Islet of Langerhans (tissue), 1 donor: ENCODE measurements around the gene CAMTA1.

Experiments
- FAIRE-seq: peaks from one replicate; lab custom pipeline; 2011; peaks lifted over from hg19 to GRCh38; lab: Jason Lieb, UNC

The CAMTA1 gene

DNA sequence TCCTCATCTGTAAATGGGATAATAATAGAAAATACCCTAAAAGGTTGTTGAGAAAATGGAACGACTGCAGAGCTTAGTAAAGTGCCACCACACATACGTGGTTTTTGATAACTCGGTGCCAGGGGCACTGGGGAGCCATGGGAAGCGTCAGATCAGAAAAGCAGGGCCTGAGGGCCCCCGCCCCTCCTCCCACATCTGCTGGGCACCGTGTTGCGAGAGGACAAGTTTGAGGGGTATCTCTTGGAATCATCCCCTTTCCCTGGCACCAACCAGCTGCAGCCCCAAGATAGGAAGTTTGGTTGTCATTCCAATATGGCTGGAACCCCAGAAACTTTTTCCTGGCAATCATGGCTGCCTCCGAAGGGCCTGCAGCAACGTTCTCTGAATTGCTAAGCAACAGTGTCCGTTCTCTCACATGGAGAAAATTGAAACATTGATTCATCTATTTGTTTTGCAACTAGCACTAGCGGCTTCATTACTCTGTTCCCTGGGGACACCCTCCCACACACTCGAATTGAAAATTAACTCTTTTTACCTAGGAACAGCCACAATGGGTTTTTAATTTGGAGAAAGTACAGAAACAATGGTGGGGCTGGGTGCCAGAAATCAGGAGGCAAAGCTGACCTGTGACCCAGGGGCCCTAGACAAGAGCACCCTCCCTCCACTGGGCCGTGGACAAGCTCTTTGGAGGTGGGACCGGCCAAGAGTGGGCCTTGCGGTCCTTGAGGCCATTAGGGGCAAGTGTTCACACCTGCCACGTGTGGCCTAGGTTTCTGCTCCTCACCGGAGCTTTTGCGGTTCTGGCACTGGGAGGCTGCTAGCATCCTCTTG is 795.9 kb downstream of the CAMTA1 start:
- peak; percentile 93 for FAIRE-seq

DNA sequence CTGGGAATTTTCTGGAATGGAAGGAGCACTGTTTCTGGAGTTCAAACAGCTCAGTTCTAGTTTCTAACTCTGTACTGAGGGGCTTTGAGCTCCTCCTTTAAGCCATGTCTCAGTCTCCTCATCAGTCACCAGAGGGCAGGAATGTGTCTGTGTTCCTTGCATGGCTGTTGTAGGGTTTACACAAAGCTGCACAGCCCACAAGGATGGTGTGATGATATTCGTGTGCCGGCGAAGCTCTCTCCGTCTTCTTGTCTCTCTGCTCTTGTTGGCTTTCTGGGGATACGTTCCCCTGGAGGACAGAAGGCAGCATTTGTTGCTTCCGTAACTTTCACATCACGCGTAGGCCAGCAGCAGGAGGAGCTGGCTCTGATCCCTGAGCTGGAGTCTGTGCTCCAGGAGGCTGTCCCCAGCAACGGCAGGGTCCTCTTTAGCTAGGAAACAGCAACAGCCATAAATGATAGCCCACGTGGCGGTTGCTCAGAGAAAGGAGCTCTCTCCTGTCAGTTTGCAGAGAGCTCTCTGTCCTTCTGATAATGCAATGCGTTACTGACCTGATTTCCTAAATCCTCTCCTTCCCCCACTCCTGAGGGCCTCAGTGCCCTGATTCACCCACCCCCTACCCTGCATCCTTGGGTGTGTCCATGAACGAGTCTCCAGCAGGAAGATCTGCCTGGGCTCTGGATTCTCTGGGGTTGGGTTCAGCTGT is 796.7 kb downstream of the CAMTA1 start:
- peak; percentile 82 for FAIRE-seq

DNA sequence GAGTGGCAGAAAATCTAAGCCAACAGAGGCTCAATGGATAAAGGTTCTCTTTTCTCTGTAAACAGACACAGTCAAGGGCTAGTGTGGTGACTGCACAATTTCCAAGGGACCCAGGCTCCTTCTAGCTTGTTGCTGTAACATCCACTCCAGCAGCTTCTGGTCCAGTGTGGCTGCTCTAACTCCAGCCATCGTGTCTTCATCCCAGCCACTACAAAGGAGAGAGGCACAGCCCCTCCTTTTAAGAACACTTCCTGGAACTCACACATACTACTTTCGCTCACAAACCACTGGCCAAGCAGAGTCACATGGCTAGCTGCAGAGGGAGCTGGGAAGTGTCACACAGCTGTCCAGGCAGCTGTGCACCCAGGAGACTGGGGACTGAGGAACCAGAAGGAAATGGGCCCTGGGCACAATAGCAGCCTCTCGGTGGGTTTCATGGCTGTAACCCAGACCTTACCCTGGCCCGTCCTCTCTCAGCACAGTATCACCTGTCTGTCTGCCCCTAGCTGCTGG is 797.3 kb downstream of the CAMTA1 start:
- FAIRE-seq = no peak

DNA sequence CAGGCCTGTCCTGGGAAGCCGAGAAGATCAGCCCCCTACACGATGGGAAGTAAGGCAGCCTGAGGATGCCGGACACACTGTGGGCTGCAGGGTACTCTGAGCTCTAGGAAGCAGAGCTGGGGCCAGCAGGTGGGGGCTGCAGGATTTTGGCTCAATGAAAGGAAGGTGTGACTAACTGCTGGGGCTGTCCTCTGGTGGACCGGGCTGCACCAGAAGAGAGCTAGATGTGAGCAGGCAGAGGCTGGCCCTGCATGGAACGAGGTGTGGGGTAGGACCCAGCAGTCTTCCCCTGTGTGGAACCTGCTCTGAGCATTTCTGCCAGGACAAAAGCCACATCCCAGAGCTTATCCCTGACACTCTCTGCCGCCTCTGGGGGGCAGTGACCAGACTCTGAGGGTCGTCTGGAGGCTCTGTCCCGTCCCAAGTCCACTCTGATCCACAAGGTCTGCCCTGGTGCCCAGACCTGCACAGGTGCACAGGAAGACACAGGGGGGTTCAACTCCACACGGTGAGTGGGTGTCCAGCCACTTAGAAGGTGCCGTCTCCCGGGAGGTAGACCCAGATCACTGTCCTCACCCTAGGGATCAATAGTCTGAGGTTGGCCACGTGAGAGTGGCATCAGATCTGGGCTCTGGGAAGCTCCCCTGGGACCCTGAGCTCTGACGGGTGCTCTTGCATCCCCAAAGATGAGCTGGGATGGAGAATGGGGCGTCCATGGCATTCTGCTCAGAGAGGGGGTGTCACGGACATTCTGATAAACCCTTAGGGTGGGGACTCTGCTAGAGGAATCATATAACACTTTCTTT is 798.2 kb downstream of the CAMTA1 start:
- FAIRE-seq = no peak

DNA sequence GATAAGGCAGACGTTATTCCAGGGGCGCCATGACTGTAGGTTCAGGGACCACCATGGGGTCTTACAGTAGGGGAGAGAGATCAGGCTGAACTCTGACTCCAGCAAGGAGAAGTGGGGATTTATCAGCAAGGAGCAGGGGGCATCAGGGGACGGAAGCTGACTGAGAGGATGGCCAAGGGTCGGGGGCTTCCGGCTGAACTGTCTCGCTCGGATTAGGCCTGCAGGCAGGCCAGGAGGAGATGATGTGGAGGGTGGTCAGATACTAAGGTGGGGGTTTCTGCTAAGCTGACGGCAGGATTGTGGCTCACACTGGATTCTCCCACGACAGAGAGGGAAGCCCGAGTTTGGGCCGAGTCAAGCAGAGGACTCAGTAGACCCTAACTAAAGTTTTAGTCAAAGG is 798.9 kb downstream of the CAMTA1 start:
- FAIRE-seq = no peak

DNA sequence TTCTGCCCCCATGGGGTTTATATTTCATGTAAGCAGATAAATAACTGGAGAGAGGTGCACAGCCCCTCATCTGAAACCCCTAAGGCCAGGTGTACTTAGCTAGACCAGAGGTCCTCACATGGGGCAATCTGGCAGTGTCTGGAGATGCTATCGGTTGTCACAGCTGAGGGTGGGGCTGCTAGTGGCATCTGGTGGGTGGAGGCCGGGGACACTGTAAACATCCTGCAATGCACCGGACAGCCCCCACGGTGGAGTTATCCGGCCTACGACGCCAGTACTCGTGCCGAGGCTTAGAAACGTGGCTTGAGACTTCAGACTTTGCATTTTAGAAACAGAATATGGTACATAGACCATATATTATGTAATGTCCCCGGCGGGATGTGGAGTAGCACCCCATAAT is 799.4 kb downstream of the CAMTA1 start:
- FAIRE-seq = no peak

DNA sequence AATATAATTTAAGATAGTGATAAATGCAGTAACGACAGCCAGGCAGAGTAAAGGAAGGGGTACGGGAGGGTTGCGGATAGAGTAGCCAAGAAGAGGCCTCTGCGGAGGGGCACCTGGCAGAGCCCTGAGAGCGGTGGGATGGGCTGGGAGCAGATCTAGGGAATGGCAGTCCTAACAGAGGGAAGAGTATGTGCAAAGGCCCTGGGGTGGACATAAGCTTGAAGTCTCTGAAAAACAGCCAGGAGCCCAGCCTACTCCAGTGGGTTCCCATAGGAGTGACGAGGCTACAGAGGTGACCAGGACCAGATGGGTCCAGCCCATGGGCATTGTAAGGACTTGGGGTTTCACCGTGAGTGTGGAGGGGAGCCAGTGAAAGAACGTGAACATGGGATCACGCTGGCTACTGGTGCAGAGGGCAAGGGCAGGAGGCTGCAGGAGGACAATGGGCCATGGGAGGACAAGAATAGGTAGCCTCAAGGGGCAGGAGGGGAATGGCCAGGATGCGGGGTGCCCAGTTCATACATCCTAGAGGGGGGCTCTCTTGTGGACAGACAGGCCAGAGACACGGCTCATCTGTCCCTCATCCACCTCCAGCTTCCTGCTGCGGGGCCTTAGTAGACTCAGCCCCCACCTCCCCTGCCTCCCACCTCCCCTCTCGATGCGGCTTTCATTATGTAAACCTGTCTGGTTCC is 800.1 kb downstream of the CAMTA1 start:
- FAIRE-seq = no peak

DNA sequence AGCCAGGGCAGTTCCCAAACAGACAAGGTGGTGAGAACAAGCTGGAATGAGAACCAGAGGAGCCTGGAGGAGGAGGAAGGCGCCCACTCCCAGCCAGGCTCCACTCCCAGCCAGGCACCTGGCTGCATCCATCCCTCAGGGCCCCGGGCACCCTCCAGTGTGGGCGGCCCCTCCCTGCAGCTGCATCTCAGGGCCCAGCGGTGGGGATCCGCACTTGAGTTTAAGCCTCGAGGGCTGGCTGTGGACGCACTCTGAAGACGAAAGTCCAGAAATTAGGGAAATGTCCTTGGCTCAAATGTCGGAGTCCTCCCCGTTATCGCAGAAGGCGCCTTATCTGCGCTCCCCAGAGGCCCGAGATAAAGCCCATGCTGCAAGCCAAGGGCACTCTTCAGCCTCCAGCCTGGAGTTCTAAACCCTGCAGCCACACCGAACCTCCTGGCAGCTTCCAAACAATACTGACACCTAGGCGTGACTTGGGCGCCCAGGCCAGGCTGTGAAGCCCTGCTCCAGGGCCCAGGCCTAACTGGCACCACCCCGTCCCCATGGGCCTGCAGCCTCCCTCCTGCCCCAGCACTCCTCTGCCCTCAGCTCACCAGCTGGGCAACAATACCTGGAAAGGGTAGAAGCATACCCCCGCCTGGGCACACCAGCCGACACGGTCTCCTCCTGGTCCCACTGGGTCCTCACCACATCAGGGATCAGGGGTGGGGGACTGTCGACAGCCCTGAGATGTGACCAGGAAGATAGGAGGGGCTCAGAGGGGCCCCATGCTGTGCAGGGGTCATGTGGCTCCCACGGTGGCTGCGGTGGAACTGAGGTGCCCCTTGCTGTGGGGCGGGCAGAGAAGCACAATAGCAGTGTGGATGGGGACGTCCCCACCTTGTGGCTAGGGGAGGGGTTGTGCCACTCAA is 801.0 kb downstream of the CAMTA1 start:
- no peak for FAIRE-seq

DNA sequence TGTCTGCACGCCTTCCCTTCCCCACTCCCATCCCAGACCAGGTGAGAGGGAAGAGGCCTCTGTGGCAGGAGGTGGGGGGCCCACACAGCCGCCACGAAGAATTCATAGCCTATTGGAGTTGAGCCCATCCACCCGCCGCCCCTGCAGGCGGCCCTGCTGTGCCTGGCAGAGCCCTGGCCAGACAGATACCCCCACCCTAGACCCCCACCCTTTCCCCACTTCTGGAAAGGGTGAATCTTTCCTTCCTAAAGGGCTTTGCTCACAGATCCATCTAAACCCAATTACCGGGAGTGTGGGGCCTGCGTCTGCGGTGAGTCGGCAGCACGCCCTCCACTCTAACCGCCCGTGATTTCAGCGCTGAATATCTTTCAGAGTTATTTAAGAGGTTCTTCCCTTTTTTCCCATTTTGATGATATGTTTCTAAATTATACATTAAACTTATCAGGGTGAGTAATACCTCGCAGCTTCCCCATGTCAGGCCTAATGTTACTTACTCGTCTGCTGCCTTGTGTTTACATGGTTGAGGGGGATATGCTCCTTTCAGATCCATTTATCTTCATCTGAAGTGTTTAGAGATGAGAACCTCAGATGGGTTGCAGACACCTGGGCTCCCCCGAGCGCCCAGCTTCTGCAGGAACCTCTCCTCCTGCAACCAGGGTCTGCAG is 802.0 kb downstream of the CAMTA1 start:
- FAIRE-seq = no peak

DNA sequence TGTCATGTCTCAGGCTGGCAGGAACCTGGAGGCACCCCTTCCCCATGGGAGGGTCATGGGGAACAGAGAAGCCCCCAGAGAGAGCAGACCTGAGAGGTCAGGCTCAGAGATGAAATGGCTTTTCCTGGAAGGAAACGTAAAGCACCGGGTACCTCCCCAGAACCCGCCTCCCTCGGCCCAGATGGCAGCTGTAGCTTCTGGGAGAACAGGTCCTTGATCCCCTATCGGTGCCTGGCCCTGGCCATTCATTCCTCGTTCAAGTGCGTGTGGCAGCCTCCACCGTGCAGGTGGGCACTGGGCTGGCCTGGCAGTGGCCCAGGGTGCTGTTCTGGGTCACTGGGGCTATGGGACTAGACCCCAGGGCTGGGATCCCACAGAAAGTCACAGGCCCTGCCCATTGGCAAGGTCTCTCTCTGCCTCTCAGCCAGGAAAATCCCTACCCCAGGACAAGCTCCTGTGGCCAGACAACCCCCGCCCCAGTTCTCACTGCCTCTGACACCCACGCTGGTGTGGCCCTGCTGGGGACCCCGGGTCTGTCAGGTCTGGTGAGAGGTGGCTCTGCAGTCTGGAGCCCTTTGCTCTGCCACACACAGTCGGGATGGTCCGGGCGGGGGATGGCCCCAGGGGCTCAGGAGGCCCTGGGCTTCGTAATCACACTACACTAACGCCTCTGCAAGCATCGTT is 802.7 kb downstream of the CAMTA1 start:
- no peak for FAIRE-seq

DNA sequence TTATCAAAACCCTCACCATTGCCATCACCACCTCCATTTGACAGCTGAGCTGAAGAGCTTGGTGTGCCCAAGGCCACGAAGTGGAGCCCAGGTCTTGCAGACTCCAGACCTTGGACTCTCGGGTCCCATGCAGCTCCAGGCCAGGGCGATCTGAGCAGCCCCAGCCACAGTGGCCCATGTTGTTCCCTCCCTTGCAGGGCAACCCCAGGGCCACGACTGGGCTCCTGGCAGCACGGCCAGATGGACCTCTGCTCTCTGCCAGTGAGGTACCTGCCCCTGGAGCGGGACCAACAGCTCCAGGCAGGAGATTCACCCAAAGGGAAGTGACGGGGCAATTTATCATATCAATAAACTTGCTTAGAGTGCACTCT is 803.2 kb downstream of the CAMTA1 start:
- no peak for FAIRE-seq

DNA sequence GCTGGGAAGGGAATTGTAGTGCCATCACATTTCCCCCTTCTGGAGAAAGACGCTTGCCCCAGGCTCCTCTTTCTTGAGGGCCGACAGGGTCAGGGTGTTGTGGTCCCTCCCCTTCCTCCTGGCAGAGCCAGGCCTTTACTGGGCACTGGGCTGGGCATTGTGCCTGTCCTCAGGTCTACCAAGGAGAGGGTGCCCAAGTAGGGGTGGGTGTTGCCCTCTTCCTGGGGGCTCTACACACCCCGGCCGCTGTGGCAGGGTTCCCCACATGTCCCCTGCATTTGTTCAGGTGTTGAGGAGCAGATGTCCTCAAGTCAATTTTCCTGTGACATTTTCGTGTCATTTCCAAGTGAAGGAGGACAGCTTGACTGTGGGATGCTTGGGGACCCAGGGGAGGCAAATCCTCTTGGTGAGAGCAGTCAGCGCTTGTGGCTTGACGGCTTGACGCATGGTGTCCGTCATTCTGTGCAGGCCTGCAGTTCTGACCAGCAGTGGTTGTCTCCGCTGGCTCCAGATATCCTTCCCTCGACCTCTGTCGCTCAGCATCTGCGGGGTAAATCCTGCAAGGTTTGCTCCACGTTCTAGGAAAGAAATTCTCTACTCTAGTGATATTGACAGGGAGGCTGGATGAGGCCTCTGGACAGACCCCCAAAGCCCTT is 804.0 kb downstream of the CAMTA1 start:
- FAIRE-seq = no peak

DNA sequence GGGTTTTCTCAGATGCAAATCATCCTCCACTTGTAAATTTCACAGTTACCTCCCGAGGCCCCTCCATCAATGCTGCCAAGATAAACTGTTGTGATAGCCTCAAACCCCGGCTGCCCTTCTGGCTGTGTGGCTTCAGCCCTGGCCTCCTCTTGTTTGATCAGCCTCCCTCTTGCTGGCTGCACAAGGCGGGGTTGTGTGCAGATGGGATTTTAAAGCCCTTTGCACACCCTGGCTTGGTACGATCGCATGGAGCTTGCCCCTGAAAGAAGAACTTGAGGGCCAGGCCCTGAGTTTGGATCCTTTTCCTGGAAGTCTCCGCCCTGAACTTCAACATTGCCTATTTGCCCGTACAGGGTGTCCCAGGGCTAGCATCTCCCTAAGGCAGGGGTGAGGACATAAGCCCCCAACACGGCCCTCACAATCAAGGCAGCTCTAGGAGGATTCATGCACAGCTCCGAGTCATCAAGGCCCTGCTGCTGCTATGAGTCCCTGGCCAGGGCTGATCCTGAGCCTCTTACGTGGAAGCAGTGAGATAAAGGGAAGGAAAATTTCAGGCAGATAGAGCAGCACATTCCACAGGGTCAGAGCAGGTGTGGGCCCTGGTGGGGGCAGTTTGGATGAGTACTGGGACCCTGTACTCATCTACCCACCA is 804.6 kb downstream of the CAMTA1 start:
- FAIRE-seq = no peak

DNA sequence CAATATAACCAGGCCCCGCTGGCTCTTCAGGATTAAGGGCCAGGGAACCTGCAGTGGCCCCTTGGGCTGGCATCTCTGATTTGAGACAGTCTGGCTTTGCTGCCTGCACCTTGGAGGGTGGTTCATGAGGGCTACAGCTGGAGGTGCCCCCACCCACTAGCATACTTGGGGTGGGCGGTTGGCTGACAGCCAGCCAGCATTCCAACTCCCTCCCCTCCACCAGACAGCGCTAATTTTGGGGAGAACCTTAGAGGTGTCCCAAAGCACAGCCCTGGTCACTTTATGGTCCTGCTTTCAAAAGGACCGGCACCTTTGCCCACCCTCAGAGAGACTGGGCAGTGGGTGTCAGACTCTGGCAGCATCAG is 805.2 kb downstream of the CAMTA1 start:
- no peak for FAIRE-seq

DNA sequence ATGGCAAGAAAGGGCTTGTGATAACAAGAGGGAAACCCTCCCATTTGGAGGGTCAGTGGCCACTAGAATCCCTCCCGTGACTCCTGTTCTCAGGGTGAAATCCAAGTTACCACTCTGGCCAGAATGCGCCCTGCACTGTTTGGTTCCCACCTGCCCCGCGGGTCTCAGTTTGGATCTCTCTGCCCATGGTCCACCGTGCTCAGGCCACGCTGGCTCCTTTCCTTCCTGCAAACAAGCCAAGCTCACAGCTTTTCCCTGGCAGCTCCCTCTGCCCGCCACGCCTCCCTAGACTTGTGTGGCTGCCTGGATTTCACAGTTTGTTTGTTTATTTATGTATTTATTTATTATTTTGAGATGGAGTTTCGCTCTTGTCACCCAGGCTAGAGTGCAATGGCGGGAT is 806.3 kb downstream of the CAMTA1 start:
- FAIRE-seq = no peak

DNA sequence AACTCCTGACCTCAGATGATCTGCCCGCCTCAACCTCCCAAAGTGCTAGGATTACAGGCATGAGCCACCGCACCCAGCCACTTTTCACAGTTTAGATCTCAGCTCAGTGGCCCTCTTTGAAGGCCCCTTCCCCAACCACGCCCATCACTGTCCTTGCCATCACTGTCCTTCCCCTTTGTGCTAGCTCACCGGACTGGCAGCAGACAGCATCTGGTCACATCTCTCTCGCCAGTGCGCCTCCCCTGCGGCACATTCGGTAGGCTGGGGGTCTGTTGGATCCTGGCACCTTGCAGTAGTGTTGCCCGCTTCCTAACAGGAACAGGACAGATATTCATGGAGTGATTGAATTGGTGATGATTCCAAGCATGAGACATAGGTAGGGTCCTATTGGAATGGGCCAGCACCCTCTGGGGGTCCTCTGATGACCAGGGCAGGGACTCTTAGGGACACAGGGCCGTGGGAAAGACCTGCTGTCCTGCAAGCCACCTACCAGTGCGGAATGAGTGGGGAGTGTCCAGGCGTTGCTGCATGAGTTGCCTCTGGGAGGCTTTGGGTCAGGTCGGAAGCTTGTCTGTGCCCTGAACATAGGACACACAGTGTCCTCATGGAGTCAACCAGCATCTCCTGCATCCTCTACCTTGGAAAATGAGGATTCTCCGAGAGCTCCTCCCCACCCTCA is 807.0 kb downstream of the CAMTA1 start:
- no peak for FAIRE-seq

DNA sequence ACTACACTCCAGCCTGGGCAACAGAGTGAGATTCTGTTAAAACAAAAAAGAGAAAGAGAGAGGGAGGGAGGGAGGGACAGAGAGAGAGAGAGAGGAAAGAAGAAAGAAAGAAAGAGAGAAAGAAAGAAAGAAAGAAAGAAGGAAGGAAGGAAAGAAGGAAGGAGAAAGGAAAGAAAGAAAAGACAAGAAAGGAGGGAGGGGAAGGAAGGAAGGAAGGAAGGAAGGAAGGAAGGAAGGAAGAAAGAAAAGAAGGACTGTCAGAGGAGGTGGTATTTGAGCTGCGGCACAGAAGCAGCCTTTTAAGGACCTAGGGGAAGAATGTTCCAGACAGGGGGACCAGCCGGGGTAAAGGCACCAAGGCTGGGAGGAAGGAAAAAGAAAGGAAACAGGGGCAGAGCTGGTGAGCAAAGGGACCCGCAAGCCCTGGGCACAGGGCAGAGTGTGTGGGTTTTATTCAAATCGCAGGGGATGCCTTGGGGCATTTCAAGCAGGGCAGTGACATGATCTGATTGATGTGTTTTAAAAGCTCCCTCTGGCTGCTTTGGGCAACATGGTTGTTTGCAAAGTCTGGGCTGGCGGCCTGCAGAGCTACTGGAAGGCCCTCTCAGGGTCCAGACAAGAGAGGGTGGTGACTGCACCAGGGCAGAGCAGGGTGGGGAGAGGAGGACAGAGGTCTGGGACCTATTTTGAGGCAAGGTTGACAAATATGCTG is 808.9 kb downstream of the CAMTA1 start:
- FAIRE-seq = no peak
